ENCODE data around the gene KIF19.
A peak's percentile ranks its signal among the peaks of the same experiment; 100 is the strongest.

DNA sequence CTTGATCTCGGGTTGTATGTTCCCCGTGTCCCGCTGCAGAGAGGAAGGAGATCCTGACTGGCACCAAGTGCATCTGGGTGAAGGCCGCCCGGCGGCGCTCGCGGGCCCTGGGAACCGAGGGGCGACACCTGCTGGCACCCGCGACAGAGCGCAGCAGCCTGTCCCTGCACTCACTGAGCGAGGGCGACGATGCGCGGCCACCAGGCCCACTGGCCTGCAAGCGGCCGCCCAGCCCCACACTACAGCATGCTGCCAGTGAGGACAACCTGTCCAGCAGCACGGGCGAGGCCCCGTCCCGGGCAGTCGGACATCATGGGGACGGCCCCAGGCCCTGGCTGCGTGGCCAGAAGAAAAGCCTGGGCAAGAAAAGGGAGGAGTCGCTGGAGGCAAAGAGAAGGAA is 28.1 kb downstream of the KIF19 start:
- TF ChIP-seq, protein P1, sequence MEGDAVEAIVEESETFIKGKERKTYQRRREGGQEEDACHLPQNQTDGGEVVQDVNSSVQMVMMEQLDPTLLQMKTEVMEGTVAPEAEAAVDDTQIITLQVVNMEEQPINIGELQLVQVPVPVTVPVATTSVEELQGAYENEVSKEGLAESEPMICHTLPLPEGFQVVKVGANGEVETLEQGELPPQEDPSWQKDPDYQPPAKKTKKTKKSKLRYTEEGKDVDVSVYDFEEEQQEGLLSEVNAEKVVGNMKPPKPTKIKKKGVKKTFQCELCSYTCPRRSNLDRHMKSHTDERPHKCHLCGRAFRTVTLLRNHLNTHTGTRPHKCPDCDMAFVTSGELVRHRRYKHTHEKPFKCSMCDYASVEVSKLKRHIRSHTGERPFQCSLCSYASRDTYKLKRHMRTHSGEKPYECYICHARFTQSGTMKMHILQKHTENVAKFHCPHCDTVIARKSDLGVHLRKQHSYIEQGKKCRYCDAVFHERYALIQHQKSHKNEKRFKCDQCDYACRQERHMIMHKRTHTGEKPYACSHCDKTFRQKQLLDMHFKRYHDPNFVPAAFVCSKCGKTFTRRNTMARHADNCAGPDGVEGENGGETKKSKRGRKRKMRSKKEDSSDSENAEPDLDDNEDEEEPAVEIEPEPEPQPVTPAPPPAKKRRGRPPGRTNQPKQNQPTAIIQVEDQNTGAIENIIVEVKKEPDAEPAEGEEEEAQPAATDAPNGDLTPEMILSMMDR (conservative IDR thresholded peaks at IDR 0.05; ENCODE audit: low read length), result peak; percentile 99
- no peak for TF ChIP-seq EZH2phosphoT487 (IDR thresholded peaks at IDR 0.05; ENCODE audit: borderline replicate concordance)
